C4-2B (cell line): Measurements from ENCODE around the gene IER3.

ENCODE experiments used
- H3K27ac ChIP-seq: fragments of 450-650 bp; 2 replicates; pipeline ENCODE4 v1.5.1; 2017
- ZFX ChIP-seq: fragments of 450-650 bp; IDR thresholded peaks from 2 replicates; pipeline ENCODE4 v1.6.1; 2017
- TF ChIP-seq, protein P1 (sequence below): fragments of 450-650 bp; conservative IDR thresholded peaks from 2 replicates; pipeline ENCODE4 v1.5.1; 2017; ENCODE audit warnings: mild to moderate bottlenecking

Gene IER3

DNA sequence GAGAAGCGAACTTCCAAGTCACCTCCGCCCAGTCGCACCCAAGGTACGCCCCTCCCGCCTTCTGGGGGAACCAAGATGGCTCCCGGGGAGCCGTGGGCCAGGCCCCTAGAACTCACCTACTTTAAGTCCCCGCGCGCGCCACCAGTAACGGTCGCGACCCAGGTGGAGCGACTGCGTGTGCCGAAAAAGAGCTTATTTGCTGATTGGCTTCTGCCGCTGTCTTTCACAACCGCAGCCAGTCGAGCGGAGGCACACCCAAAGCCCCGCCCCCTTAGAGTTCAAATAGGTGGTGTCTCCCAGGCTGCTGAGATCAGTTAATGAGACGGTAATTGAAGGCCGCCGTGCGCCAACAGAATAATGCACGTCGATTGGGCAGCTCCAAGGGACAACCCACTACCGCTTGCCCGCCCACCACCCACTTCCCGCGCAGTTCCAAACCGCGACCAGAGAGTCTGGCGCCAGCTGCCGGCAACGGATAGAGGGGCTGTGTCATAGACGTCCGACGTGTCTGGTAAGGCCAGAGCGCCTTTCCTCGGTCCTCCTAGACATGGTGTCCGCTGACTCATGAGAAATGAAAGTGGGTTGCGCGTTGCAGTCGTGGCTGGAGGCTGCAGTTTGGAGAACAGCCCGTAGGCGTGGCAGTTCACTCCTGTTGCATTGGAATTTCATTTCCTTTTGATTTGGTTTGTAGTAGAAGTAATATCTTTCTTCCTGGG lies 27.1 kb downstream of the IER3 start, which contains the start of gene MDC1:
MDC1 (minus strand) TSS at position 153 of the 716 bp plus-strand sequence. CDS start 2,106 bp downstream, outside the sequence.
- peak within 1 kb of the TSS; percentile 93 for H3K27ac ChIP-seq
- TF ChIP-seq, protein P1, sequence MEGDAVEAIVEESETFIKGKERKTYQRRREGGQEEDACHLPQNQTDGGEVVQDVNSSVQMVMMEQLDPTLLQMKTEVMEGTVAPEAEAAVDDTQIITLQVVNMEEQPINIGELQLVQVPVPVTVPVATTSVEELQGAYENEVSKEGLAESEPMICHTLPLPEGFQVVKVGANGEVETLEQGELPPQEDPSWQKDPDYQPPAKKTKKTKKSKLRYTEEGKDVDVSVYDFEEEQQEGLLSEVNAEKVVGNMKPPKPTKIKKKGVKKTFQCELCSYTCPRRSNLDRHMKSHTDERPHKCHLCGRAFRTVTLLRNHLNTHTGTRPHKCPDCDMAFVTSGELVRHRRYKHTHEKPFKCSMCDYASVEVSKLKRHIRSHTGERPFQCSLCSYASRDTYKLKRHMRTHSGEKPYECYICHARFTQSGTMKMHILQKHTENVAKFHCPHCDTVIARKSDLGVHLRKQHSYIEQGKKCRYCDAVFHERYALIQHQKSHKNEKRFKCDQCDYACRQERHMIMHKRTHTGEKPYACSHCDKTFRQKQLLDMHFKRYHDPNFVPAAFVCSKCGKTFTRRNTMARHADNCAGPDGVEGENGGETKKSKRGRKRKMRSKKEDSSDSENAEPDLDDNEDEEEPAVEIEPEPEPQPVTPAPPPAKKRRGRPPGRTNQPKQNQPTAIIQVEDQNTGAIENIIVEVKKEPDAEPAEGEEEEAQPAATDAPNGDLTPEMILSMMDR: no peak
- TF ChIP-seq ZFX: no peak

DNA sequence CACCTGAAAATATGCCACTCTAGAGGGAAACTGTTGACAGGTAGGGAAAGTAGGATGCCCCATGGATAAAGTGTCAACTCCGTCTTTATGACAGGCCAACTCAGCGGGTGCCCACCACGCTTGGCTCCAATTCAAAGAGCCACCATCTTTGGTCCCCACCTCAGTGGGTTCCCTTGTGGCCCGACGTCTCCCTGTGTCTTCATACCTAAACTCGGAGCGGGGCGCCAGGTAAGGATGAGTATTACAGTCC lies 27.5 kb downstream of the IER3 start:
- H3K27ac ChIP-seq: peak overlapping the region; percentile 93
- no peak for TF ChIP-seq ZFX
- TF ChIP-seq, protein P1: no peak

DNA sequence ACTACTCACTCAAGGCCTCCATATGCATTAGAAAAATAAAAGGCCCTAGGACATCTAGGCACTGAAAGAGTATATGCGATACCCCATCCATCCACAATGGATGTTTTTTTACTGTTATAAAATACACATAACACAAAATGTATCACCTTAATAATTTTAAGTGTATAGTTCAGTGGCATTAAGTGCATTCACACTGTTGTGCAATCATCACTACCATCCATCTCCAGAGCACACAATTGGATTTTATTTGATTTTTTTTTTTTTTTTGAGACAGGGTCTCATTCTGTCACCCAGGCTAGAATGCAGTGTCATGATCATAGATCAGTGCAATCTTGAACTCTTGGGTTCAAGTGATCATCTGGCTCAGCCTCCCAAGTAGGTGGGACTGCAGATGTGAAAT lies 30.1 kb downstream of the IER3 start:
- no peak for TF ChIP-seq ZFX
- TF ChIP-seq, protein P1: no peak

DNA sequence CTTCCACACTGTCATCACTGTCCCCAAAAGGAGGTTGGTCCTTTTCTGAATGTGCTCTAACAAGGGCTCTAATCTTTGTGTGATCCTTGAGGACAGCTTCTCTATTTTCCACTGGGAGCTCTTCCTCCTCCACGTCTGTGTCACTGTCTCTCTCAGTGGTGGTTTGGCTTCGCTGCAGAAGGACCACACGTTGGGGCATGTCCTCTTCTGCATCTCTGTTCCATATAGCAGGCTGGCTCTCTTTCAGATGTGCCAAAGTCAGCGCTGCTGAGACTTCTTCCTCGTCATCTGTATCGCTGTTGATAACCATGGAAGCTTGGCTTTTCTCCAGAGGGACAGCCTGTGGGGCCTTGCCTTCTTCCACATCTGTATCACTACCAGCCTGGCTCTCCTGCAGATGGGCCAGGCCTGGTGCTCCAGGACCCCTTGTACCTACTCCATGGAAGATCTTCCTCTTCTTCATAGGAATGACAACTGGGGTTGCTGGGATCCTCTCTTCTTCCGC lies 31.9 kb downstream of the IER3 start:
- no peak overlapping the region for H3K27ac ChIP-seq

More for the DNA sequence above, 30.1 kb downstream of the IER3 start:
- no peak overlapping the region for H3K27ac ChIP-seq

DNA sequence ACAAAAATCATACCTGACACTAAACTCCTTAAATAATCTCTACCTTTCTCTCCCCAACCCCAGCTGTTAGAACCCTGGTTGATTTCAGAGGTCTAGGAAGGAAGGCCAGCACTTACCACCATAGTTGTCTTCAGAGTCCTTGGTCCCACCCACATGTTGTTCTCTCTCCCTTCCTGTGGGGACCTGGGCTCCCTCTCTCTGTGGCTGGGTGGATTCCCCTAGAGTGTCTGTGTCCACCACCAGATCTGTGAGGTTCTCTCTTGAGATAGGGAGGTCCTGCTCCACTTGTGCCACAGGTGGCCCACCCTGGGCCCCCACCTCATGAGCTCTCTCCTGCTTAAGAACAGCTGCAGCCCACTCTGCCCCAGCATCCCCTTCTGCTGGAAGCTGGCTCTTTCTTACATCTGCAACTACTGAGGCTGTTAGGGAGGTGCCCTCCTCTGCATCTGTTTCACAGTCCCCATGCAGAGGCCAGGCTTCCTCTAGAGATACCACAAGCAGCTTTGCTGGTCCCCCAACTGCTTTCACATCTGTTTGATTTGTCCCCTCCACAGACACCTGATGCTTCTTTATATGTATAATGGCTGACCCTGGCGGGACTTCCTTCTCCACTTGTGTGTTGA lies 32.5 kb downstream of the IER3 start:
- TF ChIP-seq, protein P1: no peak
- TF ChIP-seq ZFX: no peak

More for the DNA sequence above, 31.9 kb downstream of the IER3 start:
- TF ChIP-seq, protein P1: no peak
- TF ChIP-seq ZFX: no peak

DNA sequence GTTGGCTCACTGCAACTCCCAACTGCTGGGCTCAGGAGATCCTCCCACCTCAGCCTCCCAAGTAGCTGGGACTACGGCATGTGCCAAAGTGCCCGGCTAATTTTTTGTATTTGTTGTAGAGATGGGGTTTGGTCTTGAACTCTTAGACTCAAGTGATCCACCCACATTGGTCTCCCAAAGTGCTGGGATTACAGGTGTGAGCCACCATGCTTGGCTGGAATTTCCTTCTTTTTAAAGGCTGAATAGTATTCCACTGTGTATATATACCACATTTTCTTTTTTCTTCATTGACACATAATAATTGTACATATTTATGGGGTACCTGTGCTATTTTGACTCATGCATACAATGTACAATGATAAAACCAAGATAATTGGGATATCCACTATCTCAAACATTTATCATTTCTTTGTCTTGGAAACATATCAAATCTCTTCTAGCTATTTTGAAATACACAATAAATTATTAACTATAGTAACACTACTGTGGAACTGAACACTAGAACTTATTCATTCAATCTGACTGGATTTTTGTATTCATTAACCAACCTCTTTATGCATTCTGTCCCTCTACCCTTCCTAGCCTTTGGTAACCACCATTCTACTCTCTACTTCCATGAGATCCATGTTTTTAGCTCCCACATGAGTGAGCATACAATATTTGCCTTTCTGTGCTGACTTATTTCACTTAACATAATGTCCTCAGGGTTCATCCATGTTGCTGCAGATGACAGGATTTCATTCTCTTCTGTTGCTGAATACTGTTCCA lies 35.1 kb downstream of the IER3 start:
- TF ChIP-seq, protein P1: no peak
- H3K27ac ChIP-seq: no peak overlapping the region

More for the DNA sequence above, 32.5 kb downstream of the IER3 start:
- no peak overlapping the region for H3K27ac ChIP-seq
